ENCODE results near the gene UBXN2A. TPM values are rescaled to one million over a fixed set of nuclear protein-coding genes. Genes with fewer than 3 reads are reported as not detected.
"Not testable (repeated sequence)": the region's sequence is repeated elsewhere in the genome, so short reads cannot be mapped to it uniquely, and the experiment has no call there.

UBXN2A gene
- total RNA-seq, 1 experiment from 2014 or later = 35.9 TPM

DNA sequence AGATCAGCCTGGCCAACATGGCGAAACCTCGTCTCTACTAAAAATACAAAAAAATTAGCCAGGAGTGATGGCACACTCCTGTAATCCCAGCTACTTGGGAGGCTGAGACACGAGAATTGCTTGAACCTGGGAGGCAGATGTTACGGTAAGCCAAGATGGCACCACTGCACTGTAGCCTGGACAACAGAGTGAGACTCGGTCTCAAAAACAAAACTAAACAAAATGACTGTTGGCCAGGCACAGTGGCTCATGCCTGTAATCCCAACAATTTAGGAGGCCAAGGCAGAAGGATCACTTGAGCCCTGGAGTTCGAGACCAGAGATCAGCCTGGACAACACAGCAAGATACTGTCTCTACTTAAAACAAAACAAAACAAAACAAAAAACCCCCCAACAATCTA lies 102.9 kb downstream of the UBXN2A start:
- DNase-seq (ENCODE audit: low spot score) = not testable (repeated sequence)

DNA sequence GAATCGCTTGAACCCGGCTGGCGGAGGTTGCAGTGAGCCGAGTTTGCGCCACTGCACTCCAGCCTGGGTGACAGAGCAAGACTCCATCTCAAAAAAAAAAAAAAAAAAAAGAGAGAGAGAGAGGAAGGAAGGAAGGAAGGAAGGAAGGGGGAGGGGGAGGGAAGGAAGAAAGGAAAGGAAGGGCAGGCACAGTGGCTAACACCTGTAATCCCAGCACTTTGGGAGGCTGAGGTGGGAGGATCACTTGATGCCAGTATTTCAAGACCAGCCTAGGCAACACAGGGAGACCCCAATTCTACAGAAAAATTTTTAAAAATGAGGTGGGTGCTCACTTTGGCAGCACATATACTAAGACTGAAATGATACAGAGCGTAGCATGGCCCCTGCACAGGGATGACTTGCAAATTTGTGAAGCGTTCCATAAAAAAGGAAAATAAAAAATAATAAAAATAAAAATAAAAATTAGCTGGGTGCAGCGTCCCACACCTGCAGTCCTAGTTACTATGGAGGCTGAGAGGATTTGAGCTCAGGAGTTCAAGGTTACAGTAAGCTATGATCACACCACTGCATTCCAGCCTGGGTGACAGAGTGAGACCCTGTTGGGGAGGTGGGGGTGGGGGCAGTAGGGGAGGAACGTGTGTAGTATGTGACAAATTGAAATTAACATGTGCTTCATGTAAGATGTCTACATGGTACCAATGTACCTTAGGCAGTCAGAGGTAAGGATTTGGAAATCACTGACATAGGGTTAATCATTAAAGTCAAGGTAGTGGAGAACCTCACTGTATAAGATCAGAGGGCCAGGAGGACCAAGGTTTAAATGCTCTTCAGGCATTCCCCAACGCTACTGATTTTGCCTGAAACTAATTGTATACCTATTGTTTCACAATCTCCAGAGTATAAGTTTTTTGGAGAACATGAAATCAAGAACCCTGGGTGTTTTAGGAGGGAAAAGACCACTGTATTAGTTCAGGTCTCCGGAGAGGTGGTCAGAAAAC lies 105.5 kb downstream of the UBXN2A start:
- DNase-seq (ENCODE audit: low spot score) = no peak

DNA sequence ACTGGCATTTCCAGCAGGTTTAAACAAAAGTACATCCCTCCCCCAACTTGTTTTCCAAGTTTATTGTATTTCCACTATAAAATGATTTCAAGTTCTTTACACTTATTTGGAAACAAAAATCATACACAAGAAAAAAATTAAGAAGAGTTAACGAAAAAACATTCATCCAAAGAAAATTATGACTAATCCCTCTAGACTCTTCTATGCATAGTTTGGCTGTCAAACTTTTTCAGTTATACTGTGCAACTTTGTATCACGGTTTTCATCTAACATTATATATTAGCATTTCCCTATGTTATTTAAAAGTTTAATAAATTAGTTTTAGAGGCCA lies 106.3 kb downstream of the UBXN2A start:
- no peak for DNase-seq (ENCODE audit: low spot score)

DNA sequence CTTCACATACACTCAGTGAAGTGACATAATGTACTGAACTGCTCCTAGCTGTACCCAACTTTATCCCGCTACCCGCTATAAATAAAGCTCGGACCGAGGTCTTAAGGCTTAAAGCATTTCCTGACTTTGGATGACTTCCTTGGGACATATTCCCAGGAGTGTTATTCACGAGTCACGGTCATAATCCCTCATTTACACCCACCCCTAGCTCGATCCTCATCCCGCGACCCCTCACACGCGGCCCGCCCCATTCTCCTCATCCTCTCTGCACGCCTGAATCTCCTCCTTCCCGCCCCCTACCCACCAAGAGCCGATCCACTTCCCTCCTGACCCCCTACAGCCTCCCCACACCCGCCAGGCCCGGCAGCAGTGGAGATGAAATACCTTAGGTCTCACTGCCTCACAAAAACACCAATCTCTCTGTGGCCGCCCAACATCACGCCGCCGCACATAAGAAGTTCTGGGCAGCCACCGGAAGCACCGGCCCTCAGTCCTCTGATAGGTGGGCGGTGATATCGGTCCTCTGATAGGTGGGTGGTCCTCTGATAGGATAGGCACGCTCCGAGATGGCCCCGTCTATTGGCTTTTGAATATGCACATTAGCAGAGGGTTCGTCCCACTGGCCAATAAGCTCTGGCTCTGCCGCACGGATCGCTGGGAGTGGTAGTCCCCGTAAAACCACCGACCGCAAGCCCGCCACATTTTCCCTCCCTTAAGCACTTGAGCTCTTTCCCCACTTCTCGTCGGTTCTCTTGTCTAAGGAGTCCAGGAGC lies 106.9 kb downstream of the UBXN2A start, which contains the start of gene WDCP:
TSS of gene WDCP (minus strand) at position 462 of the 773 bp plus-strand sequence. CDS start 7,897 bp downstream, outside the sequence.
- peak; percentile 99 for DNase-seq (ENCODE audit: low spot score)

DNA sequence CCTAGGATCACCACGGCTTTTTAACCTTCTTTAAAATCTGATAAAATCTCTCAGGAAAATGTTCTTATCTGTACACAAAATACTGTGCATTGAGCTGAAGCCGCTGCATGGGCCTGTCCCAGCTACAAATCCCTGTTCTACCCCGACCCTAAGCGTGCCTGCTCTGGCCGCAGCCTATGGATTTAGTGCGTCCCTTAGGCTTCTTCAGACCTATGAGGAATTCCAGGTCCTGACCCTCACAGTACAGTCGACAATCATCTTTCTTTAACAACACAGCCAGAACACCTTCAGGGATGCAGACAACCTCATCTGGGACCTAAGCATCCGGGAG lies 107.4 kb downstream of the UBXN2A start:
- DNase-seq (ENCODE audit: low spot score) = no peak

DNA sequence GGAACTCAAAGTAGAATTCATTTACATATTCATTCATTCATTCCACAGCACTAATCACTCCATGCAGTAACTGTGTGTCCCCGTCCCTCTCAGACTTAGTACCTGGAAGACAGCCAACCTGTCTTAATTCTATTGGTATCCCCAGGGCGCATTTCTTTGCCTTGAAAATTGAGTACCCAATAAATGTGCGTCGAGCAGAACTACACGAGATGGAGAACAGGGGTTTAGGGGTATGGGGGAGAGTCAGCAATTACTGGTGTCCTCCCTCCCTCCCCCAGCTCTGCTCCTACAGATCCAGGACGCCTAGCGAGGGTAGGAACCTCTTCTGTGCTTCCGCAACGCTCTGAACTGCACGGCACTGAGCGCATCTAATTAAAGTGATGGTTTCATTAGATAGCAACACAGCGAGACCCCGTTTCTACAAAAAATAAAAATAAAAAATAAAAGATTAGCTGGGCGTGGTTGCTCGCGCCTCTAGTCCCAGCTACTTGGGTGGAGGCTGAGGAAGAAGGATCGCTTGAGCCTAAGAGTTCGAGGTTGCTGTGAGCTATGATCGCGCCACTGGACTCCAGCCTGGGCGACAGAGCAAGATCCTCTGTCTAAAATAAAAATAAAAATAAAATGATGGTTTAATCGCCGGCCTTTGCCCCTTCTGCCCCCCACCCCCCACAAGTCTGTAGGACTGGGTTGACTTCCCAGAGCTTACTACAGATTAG lies 108.7 kb downstream of the UBXN2A start:
- DNase-seq (ENCODE audit: low spot score) = no peak

DNA sequence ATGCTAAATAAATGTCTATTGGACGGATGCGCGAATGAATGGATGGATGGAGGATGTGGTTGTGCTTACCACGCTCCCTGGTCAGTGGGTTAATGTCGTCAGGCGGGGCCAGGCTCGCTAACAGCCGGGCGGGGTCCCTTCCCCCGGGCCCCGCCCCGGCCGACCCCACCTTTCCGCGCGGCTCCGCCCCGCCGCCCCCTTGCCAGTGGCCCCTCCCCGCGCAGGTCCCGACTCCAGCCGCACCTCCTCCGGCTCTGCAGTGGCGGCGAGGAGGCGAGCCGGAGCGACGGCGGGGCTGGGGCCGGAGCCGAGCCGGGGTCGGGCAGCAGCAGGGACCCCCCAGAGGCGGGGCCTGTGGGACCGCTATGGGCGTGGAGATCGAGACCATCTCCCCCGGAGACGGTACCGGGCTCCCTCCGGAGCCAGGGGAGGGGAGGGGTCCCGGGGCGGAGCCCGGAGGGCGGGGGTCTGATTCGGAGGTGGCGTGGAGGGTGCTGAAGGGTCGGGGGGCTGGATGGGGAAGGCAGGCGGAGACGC lies 109.3 kb downstream of the UBXN2A start, which contains the start of gene FKBP1B:
TSS of gene FKBP1B (plus strand) at position 257 of the 537 bp plus-strand sequence. CDS start at position 366, 109 bp downstream.
- DNase-seq (ENCODE audit: low spot score) = peak; percentile 61

DNA sequence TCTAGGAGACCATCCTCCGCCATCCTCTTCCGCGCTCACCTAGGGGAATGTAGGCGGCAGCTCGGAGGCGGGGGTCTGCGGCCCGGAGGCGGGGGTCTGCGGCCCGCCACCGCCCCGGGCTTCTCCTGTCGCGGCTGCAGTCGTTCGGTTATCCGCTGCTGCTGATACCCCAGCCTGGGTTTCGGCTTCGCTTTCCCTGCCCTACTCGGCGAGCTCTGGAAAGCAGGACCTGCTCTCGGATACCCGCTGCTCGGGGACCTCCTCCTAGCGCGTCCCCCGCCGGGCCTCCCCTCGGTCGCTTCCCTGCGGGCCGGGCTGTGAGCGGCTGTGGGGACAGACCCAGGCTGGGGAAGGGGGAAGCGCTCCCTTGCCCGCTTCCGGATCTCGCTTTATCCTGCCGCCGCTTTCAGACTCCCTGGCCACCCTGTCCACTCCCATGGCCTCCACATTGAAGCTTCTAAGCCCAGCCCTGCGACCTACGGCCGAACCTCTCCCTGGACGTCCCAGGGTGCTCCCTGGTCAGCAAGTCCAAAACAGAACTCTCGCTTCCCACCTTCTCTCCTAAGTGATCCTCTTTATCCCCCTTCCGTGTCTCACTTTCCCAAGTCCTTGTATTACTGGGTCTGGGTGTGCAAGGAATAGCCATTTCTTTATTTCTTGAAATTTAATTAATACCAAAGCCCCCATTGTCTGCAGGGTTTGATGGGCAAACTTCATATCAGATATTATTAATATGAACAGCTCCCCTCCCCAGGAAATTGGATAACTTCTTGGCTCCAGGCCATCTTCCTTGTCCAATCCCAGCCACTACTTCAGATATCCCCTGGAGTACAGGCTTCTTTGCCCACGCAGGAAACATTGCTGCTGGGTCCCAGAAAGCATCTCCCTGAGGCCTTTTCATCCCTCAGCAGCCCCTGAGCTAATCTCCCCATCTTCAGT lies 110.0 kb downstream of the UBXN2A start:
- no peak for DNase-seq (ENCODE audit: low spot score)

DNA sequence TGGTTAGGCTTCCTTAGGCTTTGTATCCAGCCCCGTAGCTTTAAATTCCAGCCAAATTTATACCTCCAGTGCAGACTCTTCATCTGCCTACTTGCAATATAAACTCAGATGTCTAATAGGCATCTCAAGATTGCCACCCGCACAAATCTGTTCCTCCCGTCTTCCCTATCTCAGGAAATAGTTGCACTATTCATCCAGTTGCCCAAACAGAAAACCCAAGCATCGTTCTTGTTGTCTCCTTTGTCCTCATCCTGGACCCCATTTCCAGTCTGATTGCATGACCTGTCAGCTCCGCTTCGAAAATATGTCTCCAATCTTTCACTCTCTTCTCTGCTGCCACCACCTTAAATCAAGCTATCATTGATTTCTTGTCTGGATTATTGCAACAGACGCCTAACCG lies 111.6 kb downstream of the UBXN2A start:
- no peak for DNase-seq (ENCODE audit: low spot score)

DNA sequence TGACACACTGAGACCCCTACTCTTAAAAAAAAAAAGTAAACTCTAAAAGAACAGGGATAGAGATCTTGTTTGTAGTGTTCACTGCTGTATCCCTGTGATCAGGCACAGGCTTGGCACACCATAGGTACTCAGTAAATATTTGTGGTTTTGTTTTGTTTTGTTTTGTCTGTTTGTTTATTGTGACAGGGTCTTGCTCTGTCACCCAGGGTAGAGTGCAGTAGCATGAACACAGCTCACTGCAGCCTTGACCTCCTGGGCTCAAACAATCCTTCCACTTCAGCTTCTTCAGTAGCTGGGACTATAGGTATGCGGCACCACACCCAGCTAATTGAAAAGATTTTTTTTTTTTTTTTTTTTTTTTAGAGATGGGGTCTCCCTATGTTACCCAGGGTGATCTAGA lies 112.7 kb downstream of the UBXN2A start:
- no peak for DNase-seq (ENCODE audit: low spot score)

Other genes starting within 250 kb of the UBXN2A start
- gene ATAD2B, start 13.3 kb upstream of the UBXN2A start, total RNA-seq (2014; rRNA removed; shearing (Covaris generic)) = 13.7 and 17.2 TPM in 2 replicates
- 0.24 TPM in 1 of 2 replicates, not detected in the other for gene MFSD2B, start 69.6 kb downstream of the UBXN2A start, total RNA-seq (2014; rRNA removed; shearing (Covaris generic))
- gene WDCP, start 106.9 kb downstream of the UBXN2A start, total RNA-seq (2014; rRNA removed; shearing (Covaris generic)) = 10.7 and 14.7 TPM in 2 replicates
- gene FKBP1B, start 109.3 kb downstream of the UBXN2A start, total RNA-seq (2014; rRNA removed; shearing (Covaris generic)) = 5.2 and 10.8 TPM in 2 replicates
- gene SF3B6, start 135.9 kb downstream of the UBXN2A start, total RNA-seq (2014; rRNA removed; shearing (Covaris generic)) = 338 and 380 TPM in 2 replicates
- 64.3 and 69.3 TPM in 2 replicates for gene TP53I3, start 144.4 kb downstream of the UBXN2A start, total RNA-seq (2014; rRNA removed; shearing (Covaris generic))
- gene PFN4, start 182.9 kb downstream of the UBXN2A start, total RNA-seq (2014; rRNA removed; shearing (Covaris generic)) = 0.40 and 2.3 TPM in 2 replicates
- 5.9 and 8.6 TPM in 2 replicates for gene FAM228B, start 183.0 kb downstream of the UBXN2A start, total RNA-seq (2014; rRNA removed; shearing (Covaris generic))
- gene FAM228A, start 234.6 kb downstream of the UBXN2A start, total RNA-seq (2014; rRNA removed; shearing (Covaris generic)) = not detected in 2 replicates